Sigmoid colon (tissue), 4 donors: Measurements from ENCODE around the gene CORT.

Experiments used
- EP300 ChIP-seq, 4 donors: sonication (generic); formaldehyde crosslinking; IDR thresholded peaks; one replicate each; pipeline ENCODE4 v1.6.1; 2017; ENCODE audit warnings: antibody characterized with exemption in 4 of 4
- POLR2A ChIP-seq, 2 donors: fragments of 450-650 bp; IDR thresholded peaks; one replicate each; pipeline ENCODE4 v1.6.1; 2016; ENCODE audit warnings: antibody characterized with exemption in 2 of 2, mild to moderate bottlenecking in 2 of 2, moderate library complexity in 2 of 2
- POLR2AphosphoS5 ChIP-seq, 4 donors: sonication (generic); formaldehyde crosslinking; IDR thresholded peaks; one replicate each; pipeline ENCODE4 v1.6.1; 2017; ENCODE audit warnings: antibody characterized with exemption in 4 of 4
- TF ChIP-seq, protein P1 (sequence below), 4 experiments: fragments of 450-650 bp in 3 of 4; fragments of 200-600 bp in 1 of 4; IDR thresholded peaks; one replicate each; pipeline ENCODE4 v1.5.1; 2016 to 2019; ENCODE audit warnings: antibody characterized with exemption in 4 of 4, mild to moderate bottlenecking in 3 of 4, moderate library complexity in 2 of 4

DNA sequence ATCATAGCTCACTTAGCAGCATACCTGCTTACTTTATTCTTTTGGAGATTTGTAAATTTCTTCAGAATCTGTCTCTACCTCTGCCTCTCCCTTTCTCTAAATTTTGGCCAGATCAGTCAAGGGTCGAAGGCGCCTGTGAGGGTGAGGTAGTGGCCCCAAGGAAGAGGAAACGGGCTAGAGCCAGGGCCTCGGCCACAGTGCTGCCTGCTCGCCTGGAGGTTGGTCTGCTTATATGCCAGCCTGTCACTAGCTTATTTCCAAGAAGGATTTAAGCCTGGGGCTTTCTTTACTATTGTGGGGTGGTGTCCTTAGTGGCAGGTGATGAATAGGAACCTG, 44.6 kb downstream of the CORT start:
- TF ChIP-seq POLR2A (IDR thresholded peaks at IDR 0.05) (no peak), EP300 (IDR thresholded peaks at IDR 0.05) (no peak), POLR2AphosphoS5 (IDR thresholded peaks at IDR 0.05) (no peak)
- TF ChIP-seq, protein P1, sequence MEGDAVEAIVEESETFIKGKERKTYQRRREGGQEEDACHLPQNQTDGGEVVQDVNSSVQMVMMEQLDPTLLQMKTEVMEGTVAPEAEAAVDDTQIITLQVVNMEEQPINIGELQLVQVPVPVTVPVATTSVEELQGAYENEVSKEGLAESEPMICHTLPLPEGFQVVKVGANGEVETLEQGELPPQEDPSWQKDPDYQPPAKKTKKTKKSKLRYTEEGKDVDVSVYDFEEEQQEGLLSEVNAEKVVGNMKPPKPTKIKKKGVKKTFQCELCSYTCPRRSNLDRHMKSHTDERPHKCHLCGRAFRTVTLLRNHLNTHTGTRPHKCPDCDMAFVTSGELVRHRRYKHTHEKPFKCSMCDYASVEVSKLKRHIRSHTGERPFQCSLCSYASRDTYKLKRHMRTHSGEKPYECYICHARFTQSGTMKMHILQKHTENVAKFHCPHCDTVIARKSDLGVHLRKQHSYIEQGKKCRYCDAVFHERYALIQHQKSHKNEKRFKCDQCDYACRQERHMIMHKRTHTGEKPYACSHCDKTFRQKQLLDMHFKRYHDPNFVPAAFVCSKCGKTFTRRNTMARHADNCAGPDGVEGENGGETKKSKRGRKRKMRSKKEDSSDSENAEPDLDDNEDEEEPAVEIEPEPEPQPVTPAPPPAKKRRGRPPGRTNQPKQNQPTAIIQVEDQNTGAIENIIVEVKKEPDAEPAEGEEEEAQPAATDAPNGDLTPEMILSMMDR (IDR thresholded peaks at IDR 0.05) = no peak
